COLO829 (cell line): ENCODE data around the gene NMT1.

Experiments
- DNase-seq: peaks from one replicate; pipeline ENCODE4 v3.0.0; 2012; ENCODE audit warnings: low spot score

The NMT1 gene

DNA sequence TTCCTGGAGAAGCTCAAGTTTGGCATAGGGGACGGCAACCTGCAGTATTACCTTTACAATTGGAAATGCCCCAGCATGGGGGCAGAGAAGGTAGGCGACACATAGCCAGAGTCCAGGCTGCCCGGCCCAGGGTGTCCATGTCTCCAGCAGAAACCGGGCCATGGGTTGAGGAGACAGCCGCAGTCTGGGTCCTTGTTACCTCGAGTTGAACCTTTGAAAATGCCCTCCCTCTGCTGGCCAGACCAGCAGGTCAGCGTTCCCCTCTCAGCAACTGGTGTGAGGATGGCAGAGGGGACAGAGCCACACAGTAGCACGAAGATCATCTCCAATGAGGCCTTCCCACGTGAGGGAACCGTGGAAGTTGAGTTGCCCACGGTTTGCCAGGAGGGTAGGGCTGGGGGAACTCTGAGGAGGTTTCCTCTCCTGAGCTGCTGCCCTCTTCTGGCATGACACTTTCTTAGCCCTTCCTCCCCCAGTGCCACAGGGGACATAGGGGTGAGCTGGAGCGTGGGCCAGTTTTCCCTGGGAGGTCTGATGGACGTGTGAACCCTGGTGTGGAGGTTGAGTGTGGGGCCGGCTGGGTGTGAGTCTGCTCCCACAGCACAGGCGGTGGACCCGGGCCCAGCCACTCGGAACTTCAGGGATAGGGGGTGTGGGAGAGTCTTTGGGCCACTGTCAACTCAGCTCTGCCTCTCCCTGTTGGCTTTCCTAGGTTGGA lies 43.9 kb downstream of the NMT1 start:
- DNase-seq, result no peak

DNA sequence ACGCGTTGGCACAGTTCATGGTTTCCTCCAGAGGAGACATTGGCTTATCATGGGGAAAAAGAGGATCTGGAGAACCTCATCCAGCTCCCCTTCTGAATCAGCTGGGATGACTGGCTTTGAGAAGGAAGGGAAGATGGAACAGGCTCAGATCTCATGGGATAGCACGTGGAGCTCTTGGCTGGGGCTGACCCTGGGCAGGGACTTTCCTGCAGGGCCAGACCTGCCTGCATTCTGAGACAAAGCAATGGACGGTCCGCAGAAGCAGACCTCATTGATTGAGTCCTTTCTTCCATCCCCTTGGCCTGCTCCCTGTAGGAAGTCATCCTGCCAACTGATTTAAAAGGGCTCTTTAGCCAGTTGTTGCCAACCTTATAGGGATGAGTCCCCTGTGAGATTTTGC lies 45.0 kb downstream of the NMT1 start:
- no peak for DNase-seq

DNA sequence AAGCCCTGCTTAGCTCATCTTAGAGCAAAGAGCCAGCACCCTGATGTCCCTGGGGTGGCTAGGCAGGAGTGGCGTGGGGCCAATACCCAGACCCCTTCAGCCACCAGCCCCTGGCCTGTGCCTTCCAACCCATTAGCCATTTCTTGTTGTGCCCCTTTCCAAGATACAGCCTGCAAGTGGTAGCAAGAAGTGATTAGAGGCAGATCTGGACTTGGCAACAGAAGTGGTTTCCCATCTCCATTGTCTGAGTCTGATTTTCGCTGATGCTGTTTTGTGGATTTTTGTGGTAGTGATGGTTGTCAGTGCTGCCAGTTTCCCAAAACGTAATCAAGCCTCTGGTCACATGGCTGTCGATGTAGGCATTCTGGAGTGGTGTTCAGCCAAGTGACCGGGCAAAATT lies 45.5 kb downstream of the NMT1 start:
- no peak for DNase-seq

DNA sequence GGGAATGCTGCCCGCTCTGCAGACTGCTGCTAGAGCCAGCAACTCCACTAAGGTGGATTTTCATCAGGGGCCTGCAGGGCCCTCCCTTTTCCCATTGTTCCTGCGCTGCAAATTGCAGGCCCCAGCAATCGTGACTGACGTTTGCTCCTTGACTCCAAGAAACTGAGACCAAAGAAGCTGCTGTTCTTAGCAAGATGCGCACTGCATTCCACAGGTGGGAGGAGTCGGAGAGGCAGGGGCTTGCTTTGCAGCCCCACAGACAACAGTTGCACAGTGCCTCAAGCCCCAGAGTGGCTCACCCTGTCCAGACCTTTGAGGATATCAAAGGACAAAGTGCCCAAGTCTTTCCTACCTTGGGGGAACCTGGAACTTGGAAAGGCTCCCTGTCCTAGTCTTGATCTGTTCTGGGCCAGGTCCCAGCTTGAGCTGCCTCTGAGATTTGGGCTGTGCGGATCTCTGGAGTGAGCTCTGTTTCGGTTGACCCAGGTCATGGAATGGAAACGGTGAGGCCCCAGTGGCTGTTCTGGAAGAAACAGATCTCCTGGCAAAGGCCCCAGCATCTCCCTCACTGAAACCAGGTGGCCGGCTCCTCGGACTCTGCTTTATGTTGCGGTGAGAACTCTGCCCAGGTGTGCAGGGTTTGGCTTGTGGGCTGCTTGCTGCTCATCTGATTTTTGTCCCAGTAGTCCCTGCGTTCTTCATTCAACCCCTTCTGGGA lies 46.3 kb downstream of the NMT1 start:
- no peak for DNase-seq

DNA sequence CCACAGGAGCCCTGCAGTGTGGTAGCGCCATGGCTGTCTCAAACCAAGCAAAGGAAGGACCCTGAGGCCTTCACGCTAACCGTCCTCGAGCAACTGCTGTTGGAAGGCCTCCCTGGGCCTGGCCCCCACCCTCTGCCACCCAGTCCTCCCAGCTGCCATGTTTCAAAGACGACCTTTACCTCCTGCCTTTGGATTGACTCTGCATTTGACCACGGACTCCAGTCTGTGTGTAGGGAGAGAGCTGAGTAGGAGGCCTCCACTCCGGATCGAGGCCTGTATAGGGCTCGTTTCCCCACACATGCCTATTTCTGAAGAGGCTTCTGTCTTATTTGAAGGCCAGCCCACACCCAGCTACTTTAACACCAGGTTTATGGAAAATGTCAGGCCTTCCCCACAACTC lies 46.9 kb downstream of the NMT1 start:
- no peak for DNase-seq

DNA sequence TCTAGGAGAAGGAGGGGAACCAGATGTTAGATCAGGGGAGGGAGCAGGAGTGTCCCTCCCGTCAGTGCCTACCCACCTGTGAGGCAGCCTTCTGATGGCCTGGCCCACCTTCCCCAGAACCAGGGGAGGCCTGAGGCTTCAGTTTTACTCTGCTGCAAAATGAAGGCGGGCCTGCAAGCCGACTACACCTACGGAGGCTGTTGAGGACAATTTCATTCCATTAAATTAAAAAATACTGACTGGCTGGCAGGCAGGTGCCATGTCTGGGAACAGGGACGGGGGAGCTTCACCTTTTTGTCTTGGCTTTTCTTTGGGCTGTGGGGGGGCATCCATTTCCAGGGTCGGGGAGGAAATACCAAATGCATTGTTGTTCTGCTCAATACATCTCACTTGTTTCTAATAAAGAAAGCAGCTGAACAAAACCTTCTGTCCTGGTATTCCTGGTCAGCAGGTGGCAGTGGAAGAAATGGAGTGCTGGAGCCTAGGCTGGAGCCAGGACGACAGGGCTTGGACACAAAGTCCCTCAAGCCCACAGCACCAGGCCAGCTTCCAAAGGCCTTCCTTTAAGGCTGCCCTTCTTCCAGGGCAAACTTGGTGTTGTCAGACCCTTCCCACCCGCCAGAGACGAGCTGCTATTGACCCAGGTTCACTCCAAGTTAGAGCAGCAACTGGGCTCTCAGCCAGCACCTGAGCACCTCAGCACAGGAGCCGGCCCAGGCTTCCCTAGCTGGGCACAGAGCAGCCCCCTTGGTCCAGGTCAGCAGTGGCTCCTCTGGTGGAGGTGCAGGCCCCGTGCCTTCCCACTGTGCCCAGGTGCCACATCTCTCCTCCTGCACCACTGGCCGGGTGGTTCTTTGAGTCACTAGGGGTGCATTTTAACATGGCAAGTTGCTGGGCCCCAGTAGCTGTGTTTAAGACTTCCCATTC lies 47.7 kb downstream of the NMT1 start:
- DNase-seq, result no peak

DNA sequence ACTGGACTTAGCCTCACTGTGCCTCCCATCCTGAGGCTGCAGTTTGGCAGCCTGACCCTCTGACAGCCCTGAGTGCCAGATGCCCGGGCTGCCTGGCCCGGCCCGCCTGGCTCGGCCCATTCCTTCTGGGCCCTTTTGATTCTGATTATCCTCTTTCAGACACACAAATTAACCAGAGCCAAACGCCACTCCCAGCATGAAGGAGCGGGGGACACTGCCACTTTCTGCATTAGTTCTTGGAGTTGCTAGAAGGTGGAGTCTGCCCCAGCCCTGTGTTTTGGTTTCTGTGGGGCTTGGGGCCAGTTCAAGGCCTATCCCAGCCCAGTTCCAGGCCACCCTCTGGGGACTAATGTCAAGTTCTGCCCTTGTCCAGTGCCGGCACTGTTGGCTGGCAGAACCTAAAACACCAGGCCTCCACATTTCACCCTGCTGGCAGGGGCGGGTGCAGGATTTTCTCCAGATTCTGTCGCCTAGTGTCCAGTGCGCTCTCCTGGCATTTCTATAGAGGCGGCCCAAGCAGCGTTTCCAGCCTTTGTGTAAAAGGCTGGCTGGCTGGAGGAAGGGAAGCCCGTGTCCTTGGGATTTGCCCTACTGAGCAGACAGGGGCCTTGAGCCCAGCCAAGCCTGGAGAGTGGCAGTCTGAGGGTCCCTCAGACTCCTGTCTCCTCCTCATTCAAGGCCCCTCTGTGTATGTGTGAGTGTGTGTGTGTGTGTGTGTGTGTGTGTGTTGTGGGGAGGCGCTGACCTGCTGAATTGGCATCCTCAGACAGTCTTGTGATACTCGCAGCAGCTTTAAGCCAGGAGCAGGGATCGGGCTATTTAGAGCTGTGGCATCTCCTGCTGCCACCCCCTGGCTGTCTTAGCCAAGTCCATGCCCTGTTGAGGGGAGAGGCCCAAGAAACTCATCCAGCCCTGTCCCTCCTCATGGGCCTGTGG lies 49.8 kb downstream of the NMT1 start:
- DNase-seq, result no peak

DNA sequence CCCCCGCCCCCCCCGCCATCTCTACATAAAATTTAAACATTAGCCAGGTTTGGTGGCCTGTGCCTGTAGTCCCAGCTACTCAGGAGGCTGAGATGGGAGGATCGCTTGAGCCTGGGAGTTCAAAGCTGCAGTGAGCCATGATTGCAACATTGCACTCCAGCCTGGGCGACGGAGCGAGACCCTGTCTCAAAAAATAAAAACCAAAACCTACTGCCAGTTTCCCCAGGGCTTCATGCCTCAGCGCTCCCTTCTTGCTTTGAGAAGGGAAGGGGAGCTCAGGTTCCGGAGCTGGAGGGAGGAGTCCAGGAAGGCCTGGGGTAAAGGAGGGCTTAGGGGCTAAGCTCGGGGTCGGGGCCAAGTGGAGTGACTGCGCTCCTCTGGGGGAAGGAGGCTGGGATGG lies 50.7 kb downstream of the NMT1 start:
- no peak for DNase-seq

DNA sequence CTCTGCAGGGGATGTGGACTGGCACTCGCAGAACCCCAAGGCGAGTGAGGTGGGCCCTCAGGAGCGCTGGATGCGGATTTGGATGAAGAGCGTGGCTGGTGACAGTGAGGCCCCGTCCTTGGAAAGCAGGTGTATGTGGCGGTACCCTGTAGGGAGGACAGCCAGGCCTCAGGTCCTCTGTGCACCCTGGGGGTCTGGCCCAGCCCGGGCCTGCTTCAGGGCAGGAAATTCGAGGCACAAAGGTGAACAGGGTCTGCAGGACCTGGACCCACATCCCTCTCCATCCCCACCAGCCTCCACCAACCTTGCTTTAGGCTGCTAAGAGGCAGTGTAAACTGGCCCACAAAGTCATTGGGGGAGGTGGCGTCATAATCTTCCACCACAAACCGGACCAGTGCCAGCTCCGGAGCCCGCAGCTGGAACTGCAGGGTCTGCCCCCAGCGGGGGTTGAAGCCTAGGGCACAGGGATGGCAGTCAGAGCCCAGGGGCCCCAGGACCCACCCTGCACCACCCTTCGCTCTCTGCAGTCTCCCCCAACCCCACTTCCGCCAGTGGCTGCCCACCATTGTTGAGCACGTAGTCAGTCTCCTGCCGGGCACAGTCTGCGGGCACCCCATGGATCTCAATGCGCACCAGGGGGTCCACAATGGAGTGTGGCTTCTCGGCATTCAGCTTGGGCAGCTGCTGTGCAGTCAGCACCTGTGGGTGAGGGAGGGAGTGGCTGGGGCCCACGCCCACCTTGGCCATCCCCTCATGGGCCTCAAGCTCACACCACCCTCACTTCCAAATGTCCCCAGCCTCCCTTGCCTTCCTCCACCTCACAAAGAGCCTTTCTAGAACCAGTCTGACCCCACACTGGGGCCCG lies 51.7 kb downstream of the NMT1 start:
- DNase-seq, result no peak

DNA sequence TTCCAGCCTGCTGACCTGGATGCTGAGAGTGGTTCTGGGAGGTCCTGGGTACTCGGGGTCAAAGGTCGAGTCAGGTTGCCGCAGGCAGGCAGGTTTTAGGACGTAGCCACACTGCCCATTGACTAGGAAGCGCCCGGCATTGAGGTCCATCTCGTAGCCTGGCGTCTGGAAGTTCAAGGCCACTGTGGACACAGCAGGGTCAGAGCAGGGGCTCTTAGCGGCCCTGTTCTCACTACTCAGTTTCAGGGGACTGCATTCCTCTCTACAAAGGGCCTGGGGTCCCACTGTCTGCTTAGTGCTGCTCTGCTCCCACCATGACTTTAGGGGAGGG lies 52.3 kb downstream of the NMT1 start:
- DNase-seq, result no peak

DNA sequence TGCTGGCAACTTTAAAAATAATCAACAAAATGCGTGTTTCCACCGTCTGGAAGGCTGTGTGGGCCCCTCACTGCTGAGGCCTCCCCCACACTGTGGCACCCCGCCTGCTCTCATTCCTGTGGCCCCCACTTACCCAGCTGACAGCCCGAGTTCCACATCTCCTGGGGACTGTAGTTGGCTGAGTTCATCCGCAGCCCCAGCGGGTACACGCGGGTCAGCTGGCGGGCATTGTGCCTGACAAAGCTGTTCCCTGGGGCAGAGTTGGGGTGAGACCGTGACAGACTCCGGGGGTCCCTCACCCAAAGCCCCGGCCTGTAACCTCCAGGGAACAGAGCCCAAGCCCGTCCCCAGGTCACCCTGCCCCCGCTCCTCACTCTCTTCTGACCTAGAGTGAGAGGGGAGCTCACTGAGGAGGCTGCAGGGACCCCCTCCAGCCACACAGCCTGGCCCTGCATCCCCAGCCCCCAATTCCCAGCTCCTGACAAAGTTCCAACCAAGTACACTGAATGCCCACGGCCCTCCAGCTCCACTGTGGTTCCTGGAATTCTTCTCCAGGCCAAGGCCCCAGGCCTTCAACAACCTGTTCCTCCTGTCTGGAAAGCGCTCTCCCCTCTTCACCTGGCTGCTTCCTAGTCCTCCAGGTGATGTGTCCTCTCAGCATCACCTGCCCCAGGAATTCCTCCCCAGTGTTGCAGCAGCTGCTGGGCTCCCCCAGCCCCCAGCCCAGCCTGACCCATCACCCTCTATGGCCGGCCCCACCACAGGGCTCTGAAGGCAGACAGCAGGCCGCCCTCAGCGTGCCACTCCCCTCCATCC lies 53.2 kb downstream of the NMT1 start:
- DNase-seq, result no peak

DNA sequence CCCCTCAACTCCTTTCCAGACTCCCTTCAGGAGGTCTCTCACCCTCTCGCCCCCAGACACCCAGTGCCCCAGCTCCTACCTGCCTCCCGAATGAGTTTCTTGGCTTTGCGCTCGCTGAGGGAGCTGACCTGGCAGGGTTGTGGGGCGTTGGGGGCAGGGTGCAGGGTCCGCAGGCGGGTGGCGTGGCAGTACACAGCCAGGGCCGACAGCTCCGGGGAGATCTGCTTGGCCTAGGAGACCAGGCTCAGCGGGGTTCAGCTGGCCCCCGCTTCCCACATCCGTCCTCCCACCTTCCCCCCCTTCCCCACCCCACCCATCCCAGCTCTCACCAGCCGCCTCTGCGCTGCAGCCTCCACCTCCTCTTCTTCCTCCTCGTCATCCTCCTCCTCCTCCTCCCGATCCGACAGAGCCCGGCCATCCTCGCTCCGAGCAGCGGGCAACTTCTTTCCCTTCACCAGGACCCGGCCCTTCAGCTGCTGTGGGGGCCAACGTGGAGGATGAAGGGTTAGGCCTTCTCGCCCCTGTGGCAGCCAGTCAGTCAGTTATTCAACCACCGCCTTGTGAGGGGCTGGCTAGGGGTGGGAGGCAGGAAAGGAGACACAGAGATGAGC lies 54.0 kb downstream of the NMT1 start:
- no peak for DNase-seq

DNA sequence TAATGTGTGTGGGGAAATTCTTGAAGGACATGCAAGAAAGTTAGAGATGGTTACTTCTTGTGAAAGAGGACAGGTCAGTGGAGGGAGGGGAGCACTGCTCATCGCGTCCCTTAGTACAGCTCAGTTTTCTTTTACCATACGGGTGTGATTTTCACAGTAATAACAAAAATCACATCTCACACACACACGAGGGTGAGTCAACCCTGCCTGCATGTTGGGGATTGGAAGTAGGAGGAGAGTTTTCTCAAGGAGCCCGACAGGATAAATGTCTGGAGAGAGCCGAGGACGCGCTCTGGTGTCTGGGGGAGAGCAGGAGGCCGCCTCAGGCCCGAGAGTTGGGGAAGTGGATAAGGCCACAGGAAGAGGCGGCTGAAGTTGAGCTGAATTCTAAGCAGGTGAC lies 54.8 kb downstream of the NMT1 start:
- DNase-seq, result no peak

DNA sequence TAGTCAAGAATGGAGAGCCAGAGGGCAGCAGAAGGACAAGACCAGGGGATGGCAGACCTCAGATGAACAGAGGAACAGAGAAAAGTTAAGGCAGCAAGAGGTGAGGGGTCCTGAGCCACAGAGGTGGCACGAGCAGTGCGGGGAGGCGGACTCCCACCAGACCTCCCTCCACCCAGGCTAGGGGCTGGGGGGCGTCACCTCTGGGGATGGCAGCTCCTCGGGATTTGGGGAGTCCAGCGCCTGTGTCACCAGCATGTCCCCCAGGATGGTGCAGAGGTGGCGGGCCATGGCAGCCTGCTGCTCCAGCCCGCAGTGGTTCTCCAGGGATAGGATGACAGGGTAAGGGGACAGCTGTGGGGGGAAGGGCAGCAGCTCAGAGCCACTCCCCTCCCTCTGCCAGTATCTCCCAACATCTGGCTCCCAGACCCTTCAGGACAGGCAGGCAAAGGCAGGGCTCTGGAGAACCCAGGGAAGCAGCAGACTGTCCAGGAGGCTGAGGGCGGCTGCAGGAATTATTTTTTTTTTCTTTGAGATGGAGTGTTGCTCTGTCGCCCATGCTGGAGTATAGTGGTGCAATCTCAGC lies 55.4 kb downstream of the NMT1 start:
- no peak for DNase-seq

DNA sequence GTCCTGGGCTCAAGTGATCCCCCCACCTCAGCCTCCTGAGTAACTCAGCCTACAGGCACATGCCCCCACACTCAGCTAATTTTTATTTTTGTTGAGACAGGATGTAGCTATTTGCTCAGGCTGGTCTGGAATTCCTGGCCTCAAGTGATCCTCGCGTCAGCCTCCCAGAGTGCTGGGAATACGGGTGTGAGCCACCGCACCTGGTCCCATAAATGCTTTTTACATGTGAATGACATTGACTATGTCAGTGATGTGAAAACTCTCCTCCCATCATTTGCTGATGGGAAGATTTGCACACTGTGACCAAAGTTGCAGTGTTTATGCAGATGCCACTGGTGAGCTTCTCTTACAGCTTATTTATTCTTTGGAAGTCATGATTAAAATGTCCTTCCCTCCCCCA lies 56.2 kb downstream of the NMT1 start:
- DNase-seq, result no peak

DNA sequence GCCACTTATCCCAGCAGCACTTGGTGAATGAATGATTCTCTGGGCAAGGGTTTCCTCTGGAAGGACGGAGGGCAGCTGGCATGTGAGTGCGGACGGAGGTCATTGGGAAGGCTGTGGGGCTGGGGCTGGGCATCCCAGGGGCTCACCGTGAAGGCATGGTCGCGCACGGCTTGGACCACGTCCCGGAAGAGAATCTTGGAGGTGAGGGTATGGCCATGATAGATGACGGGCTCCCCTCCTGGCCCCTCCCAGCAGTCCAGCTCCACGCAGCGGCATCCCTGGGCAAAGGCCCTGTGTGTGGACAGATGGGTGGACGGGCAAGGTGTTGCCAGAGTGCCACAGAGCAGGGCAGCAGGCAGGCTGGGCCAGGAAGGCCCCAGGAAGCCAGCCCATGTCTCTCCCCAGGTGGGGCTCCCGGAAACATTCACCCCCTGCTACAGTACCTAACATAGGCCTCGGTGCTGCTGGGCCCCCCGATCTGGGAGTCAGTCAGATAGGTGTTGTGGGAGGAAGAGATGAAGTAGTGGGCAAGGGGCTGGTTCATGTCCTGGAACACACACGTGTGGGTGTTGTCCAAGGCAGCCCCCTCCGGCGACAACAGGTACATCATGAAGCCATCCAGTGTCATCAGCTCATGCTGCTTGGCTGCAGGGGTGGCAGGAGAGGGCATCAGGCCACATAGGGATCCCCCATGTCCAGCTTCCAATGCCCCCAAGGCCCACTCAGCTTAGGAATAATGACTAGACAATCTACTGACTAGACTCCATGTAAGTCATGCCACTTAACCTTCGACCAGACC lies 56.9 kb downstream of the NMT1 start:
- DNase-seq, result no peak

DNA sequence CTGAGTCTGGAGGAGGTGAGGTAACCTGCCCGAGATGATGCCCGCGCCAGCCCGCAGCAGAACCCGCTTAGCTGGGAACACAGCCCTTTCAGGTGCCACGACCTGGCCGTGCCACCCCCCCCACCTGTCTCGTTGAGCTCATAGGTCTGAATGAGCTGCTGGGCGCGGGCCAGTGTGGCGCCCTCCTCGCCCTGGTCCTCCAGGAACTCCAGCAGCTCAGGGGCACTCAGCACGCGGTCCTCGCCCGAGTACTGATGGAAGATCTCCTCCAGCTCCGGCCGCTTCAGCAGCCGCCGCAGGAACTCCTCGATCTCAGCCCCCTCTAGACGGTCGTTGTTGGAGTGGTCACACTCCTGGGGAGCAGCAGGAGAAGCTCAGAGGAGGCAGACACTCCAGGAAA lies 57.6 kb downstream of the NMT1 start:
- DNase-seq, result no peak

DNA sequence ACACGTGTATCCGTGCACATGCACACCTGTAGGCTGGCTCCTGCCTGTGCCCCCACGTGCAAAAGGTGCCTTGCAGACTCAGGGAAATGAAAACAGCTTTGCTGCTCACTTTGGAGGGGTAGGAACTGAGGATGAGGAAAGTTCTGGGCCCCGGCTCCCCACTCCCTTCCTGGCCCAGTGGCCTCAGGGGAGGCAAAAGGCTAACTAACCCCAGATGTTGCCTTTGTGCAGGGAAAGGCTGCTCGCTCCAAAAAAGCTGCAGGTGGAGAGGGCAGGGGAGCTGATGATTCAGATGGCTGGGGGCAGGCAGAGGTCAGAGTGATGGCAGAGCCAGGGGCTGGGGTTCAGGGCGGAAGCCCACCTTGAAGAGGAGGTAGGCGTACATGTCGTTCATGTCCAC lies 58.8 kb downstream of the NMT1 start:
- DNase-seq, result no peak
